ENCODE data around the gene SLC44A1. TPM values are rescaled to one million over a fixed set of nuclear protein-coding genes. Genes with fewer than 3 reads are reported as not detected.

The SLC44A1 gene
- total RNA-seq, 4 donors from 2014 or later, result 9.9 to 53.8 (median 40.8) TPM

GRCh38 chr9:105391288-105391687, 146.8 kb downstream of the SLC44A1 start:
- Histone ChIP-seq H3K9me3 (no peaks in the 10 kb centered on the region), H3K36me3 (no peaks in the 10 kb centered on the region), H3K27ac (no peak overlapping the region), H3K27me3 (no peaks in the 10 kb centered on the region), H3K4me3 (no peak overlapping the region), H3K4me1 (no peaks in the 10 kb centered on the region)
- no peak for DNase-seq
- no peak for TF ChIP-seq CTCF (IDR thresholded peaks at IDR 0.05)
- TF ChIP-seq POLR2A (IDR thresholded peaks at IDR 0.05), result no peak

GRCh38 chr9:105392531-105392930, 148.1 kb downstream of the SLC44A1 start:
- no peak overlapping the region for H3K27ac ChIP-seq
- no peak overlapping the region for H3K4me3 ChIP-seq
- H3K27me3 ChIP-seq, result no peaks in the 10 kb centered on the region
- no peaks in the 10 kb centered on the region for H3K9me3 ChIP-seq
- DNase-seq, result no peak
- H3K36me3 ChIP-seq, result no peaks in the 10 kb centered on the region
- H3K4me1 ChIP-seq, result no peaks in the 10 kb centered on the region
- TF ChIP-seq POLR2A (IDR thresholded peaks at IDR 0.05), result no peak

GRCh38 chr9:105393576-105394344, 149.3 kb downstream of the SLC44A1 start:
- no peak overlapping the region for H3K27ac ChIP-seq
- H3K9me3 ChIP-seq, result no peaks in the 10 kb centered on the region
- no peaks in the 10 kb centered on the region for H3K27me3 ChIP-seq
- H3K36me3 ChIP-seq, result no peaks in the 10 kb centered on the region
- no peak for TF ChIP-seq CTCF (IDR thresholded peaks at IDR 0.05)
- no peak for TF ChIP-seq POLR2A (IDR thresholded peaks at IDR 0.05)
- no peak overlapping the region for H3K4me3 ChIP-seq
- no peaks in the 10 kb centered on the region for H3K4me1 ChIP-seq
- no peak for DNase-seq

- H3K9me3 ChIP-seq, result no peaks in the 10 kb centered on the region
- H3K27ac ChIP-seq, result no peak overlapping the region
- H3K27me3 ChIP-seq, result no peaks in the 10 kb centered on the region
- no peaks in the 10 kb centered on the region for H3K4me1 ChIP-seq
- no peaks in the 10 kb centered on the region for H3K36me3 ChIP-seq
- DNase-seq, result no peak
- no peak overlapping the region for H3K4me3 ChIP-seq
- TF ChIP-seq CTCF (IDR thresholded peaks at IDR 0.05), result no peak
- no peak for TF ChIP-seq POLR2A (IDR thresholded peaks at IDR 0.05)
Measured at GRCh38 chr9:105396441-105396840, 152.0 kb downstream of the SLC44A1 start.

GRCh38 chr9:105396901-105397300, 152.4 kb downstream of the SLC44A1 start:
- Histone ChIP-seq H3K27me3 (no peaks in the 10 kb centered on the region), H3K9me3 (no peaks in the 10 kb centered on the region), H3K36me3 (no peaks in the 10 kb centered on the region), H3K4me3 (no peak overlapping the region), H3K4me1 (no peaks in the 10 kb centered on the region), H3K27ac (no peak overlapping the region)
- no peak for TF ChIP-seq POLR2A (IDR thresholded peaks at IDR 0.05)
- TF ChIP-seq CTCF (IDR thresholded peaks at IDR 0.05), result no peak
- DNase-seq, result no peak

GRCh38 chr9:105399117-105399516, 154.7 kb downstream of the SLC44A1 start:
- DNase-seq, result no peak
- Histone ChIP-seq H3K27me3 (no peaks in the 10 kb centered on the region), H3K36me3 (no peaks in the 10 kb centered on the region)

More at GRCh38 chr9:105399117-105399516, 154.7 kb downstream of the SLC44A1 start:
- H3K4me1 ChIP-seq, result no peaks in the 10 kb centered on the region
- H3K27ac ChIP-seq, result no peak overlapping the region
- H3K9me3 ChIP-seq, result no peaks in the 10 kb centered on the region
- H3K4me3 ChIP-seq, result no peak overlapping the region
- TF ChIP-seq CTCF (IDR thresholded peaks at IDR 0.05) (no peak), POLR2A (IDR thresholded peaks at IDR 0.05) (no peak)

Data from Peyer's patch (tissue), 4 donors.